Mesendoderm (in vitro differentiated cells): ENCODE measurements around the gene PTK6.

ENCODE experiments used
- DNase-seq: peaks from one replicate; pipeline ENCODE4 v3.0.0; 2013
- H2AK5ac ChIP-seq: 2 replicates; pipeline ENCODE4 v1.6.1; 2013; ENCODE audit warnings: low read length, inconsistent platforms
- H2BK120ac ChIP-seq: 2 replicates; pipeline ENCODE4 v1.6.1; 2013; ENCODE audit warnings: low read depth, mild to moderate bottlenecking, low read length, moderate library complexity, mixed read lengths
- H2BK15ac ChIP-seq: replicated peaks from 2 replicates; pipeline ENCODE4 v1.6.1; 2013; ENCODE audit warnings: low read depth, mild to moderate bottlenecking, moderate library complexity
- H2BK5ac ChIP-seq: 2 replicates; pipeline ENCODE4 v1.6.1; 2013; ENCODE audit warnings: low read length, inconsistent platforms
- H3K18ac ChIP-seq: 2 replicates; pipeline ENCODE4 v1.6.1; 2013; ENCODE audit warnings: mild to moderate bottlenecking, low read length, mixed read lengths
- H3K23ac ChIP-seq: one replicate; pipeline ENCODE4 v1.6.1; 2013; ENCODE audit warnings: low read length
- H3K27ac ChIP-seq: 2 replicates; pipeline ENCODE4 v1.5.1; 2013; ENCODE audit warnings: low read depth, mild to moderate bottlenecking, inconsistent platforms, low read length, moderate library complexity
- H3K27me3 ChIP-seq: 2 replicates; pipeline ENCODE4 v1.6.1; 2013; ENCODE audit warnings: low read length, control low read depth, mild to moderate bottlenecking, inconsistent platforms; ENCODE audit not compliant: insufficient read depth, poor library complexity
- H3K36me3 ChIP-seq: 2 replicates; pipeline ENCODE4 v1.6.1; 2013; ENCODE audit warnings: low read length, inconsistent platforms; ENCODE audit not compliant: control insufficient read depth, insufficient read depth
- H3K4ac ChIP-seq: one replicate; pipeline ENCODE4 v1.6.1; 2013; ENCODE audit warnings: low read depth, mild to moderate bottlenecking, low read length, moderate library complexity
- H3K4me1 ChIP-seq: 2 replicates; pipeline ENCODE4 v1.6.1; 2013; ENCODE audit warnings: low read depth, low read length, inconsistent platforms; ENCODE audit not compliant: control insufficient read depth
- H3K4me2 ChIP-seq: 2 replicates; pipeline ENCODE4 v1.6.1; 2013; ENCODE audit warnings: low read length
- H3K4me3 ChIP-seq: 2 replicates; pipeline ENCODE4 v1.5.1; 2013; ENCODE audit warnings: mild to moderate bottlenecking, low read length
- H3K56ac ChIP-seq: one replicate; pipeline ENCODE4 v1.6.1; 2013; ENCODE audit warnings: low read length
- H3K79me1 ChIP-seq: 2 replicates; pipeline ENCODE4 v1.6.1; 2013; ENCODE audit warnings: low read length, inconsistent platforms
- H3K79me2 ChIP-seq: 2 replicates; pipeline ENCODE4 v1.6.1; 2013; ENCODE audit warnings: mild to moderate bottlenecking, low read length; ENCODE audit not compliant: control insufficient read depth, insufficient read depth
- H3K9ac ChIP-seq: 2 replicates; pipeline ENCODE4 v1.6.1; 2013; ENCODE audit warnings: low read length, inconsistent platforms
- H4K5ac ChIP-seq: one replicate; pipeline ENCODE4 v1.6.1; 2013; ENCODE audit warnings: low read length
- H4K8ac ChIP-seq: one replicate; pipeline ENCODE4 v1.6.1; 2013; ENCODE audit warnings: low read depth, mild to moderate bottlenecking, control low read depth, low read length, moderate library complexity
- WGBS: extraction: QIAGEN DNeasy Blood & Tissue Kit; methylation state at CpG from one replicate; pipeline ENCODE4 v1.1.7; 2013; ENCODE audit warnings: low lambda C conversion rate, missing lambda C conversion rate; ENCODE audit not compliant: insufficient coverage; ENCODE audit errors: extremely low coverage; 5-methylcytosine and 5-hydroxymethylcytosine counted together

The PTK6 gene

GRCh38 chr20:63545814-63546213 lies 8.6 kb upstream of the PTK6 start:
- H3K18ac ChIP-seq, result no peak overlapping the region
- no peaks in the 10 kb centered on the region for H3K79me1 ChIP-seq
- H3K4me3 ChIP-seq, result no peak overlapping the region
- H3K56ac ChIP-seq, result no peak overlapping the region
- no peak overlapping the region for H3K9ac ChIP-seq
- H3K4ac ChIP-seq, result no peak overlapping the region
- H4K5ac ChIP-seq, result no peak overlapping the region
- H3K27me3 ChIP-seq, result no peaks in the 10 kb centered on the region
- H3K4me1 ChIP-seq, result no peaks in the 10 kb centered on the region
- H3K27ac ChIP-seq, result no peak overlapping the region
- no peaks in the 10 kb centered on the region for H3K79me2 ChIP-seq
- no peak overlapping the region for H2AK5ac ChIP-seq
- no peak overlapping the region for H2BK15ac ChIP-seq
- WGBS, result no CpG with 5 or more reads among the region's 6 CpGs
- H4K8ac ChIP-seq, result no peak overlapping the region
- H2BK120ac ChIP-seq, result no peak overlapping the region
- H3K4me2 ChIP-seq, result no peak overlapping the region
- no peak for DNase-seq
- no peak overlapping the region for H3K23ac ChIP-seq
- H3K36me3 ChIP-seq, result no peaks in the 10 kb centered on the region
- no peak overlapping the region for H2BK5ac ChIP-seq

GRCh38 chr20:63544958-63545516 lies 7.9 kb upstream of the PTK6 start:
- no peak overlapping the region for H3K18ac ChIP-seq
- no peak overlapping the region for H3K23ac ChIP-seq
- no peak overlapping the region for H3K4ac ChIP-seq
- no peak for DNase-seq
- H3K56ac ChIP-seq, result no peak overlapping the region
- H3K36me3 ChIP-seq, result no peaks in the 10 kb centered on the region
- no peak overlapping the region for H4K5ac ChIP-seq
- no peaks in the 10 kb centered on the region for H3K79me1 ChIP-seq
- no peak overlapping the region for H3K4me3 ChIP-seq
- no peak overlapping the region for H2AK5ac ChIP-seq
- no peak overlapping the region for H3K9ac ChIP-seq
- H3K27ac ChIP-seq, result no peak overlapping the region
- H3K4me1 ChIP-seq, result no peaks in the 10 kb centered on the region
- H2BK15ac ChIP-seq, result no peak overlapping the region
- no peak overlapping the region for H4K8ac ChIP-seq
- H2BK120ac ChIP-seq, result no peak overlapping the region
- H3K79me2 ChIP-seq, result no peaks in the 10 kb centered on the region
- H3K27me3 ChIP-seq, result no peaks in the 10 kb centered on the region
- H3K4me2 ChIP-seq, result no peak overlapping the region
- H2BK5ac ChIP-seq, result no peak overlapping the region
- WGBS, result no CpG with 5 or more reads among the region's 19 CpGs

- Histone ChIP-seq H3K18ac (no peak overlapping the region), H3K4me3 (no peak overlapping the region), H2BK5ac (no peak overlapping the region), H3K4me2 (no peak overlapping the region), H3K23ac (no peak overlapping the region), H3K4me1 (no peaks in the 10 kb centered on the region), H3K79me1 (no peaks in the 10 kb centered on the region), H2BK15ac (no peak overlapping the region), H4K8ac (no peak overlapping the region), H2BK120ac (no peak overlapping the region), H3K56ac (no peak overlapping the region), H4K5ac (no peak overlapping the region), H3K79me2 (no peaks in the 10 kb centered on the region), H3K27ac (no peak overlapping the region), H3K27me3 (no peaks in the 10 kb centered on the region), H3K4ac (no peak overlapping the region), H3K9ac (no peak overlapping the region), H3K36me3 (no peaks in the 10 kb centered on the region), H2AK5ac (no peak overlapping the region)
- no CpG with 5 or more reads among the region's 27 CpGs for WGBS
- no peak for DNase-seq
Observed at GRCh38 chr20:63544241-63544957, 7.2 kb upstream of the PTK6 start.

GRCh38 chr20:63543733-63544132 lies 6.6 kb upstream of the PTK6 start:
- no peaks in the 10 kb centered on the region for H3K27me3 ChIP-seq
- H3K18ac ChIP-seq, result no peak overlapping the region
- no peak overlapping the region for H3K4ac ChIP-seq
- H3K4me2 ChIP-seq, result no peak overlapping the region
- DNase-seq, result no peak
- H3K79me1 ChIP-seq, result no peaks in the 10 kb centered on the region
- no peak overlapping the region for H4K8ac ChIP-seq
- no peak overlapping the region for H3K27ac ChIP-seq
- H3K36me3 ChIP-seq, result no peaks in the 10 kb centered on the region
- H3K9ac ChIP-seq, result no peak overlapping the region
- H2BK5ac ChIP-seq, result no peak overlapping the region
- no peaks in the 10 kb centered on the region for H3K79me2 ChIP-seq
- no peak overlapping the region for H2BK120ac ChIP-seq
- H3K4me3 ChIP-seq, result no peak overlapping the region
- H4K5ac ChIP-seq, result no peak overlapping the region
- no peak overlapping the region for H3K56ac ChIP-seq
- H3K23ac ChIP-seq, result no peak overlapping the region
- H2BK15ac ChIP-seq, result no peak overlapping the region
- H2AK5ac ChIP-seq, result no peak overlapping the region
- H3K4me1 ChIP-seq, result no peaks in the 10 kb centered on the region
- WGBS, result 100% methylated on average over 3 of the region's 6 CpGs

GRCh38 chr20:63543131-63543530 lies 6.0 kb upstream of the PTK6 start:
- no peaks in the 10 kb centered on the region for H3K36me3 ChIP-seq
- H2BK5ac ChIP-seq, result no peak overlapping the region
- no peak overlapping the region for H4K5ac ChIP-seq
- WGBS, result no CpG with 5 or more reads among the region's 10 CpGs
- H4K8ac ChIP-seq, result no peak overlapping the region
- H3K4ac ChIP-seq, result no peak overlapping the region
- no peaks in the 10 kb centered on the region for H3K27me3 ChIP-seq
- no peak overlapping the region for H2AK5ac ChIP-seq
- no peak for DNase-seq
- no peak overlapping the region for H3K23ac ChIP-seq
- H3K4me3 ChIP-seq, result no peak overlapping the region
- H3K9ac ChIP-seq, result no peak overlapping the region
- H3K4me2 ChIP-seq, result no peak overlapping the region
- no peaks in the 10 kb centered on the region for H3K79me1 ChIP-seq
- H3K56ac ChIP-seq, result no peak overlapping the region
- no peak overlapping the region for H2BK120ac ChIP-seq
- no peak overlapping the region for H3K18ac ChIP-seq
- no peak overlapping the region for H2BK15ac ChIP-seq
- no peaks in the 10 kb centered on the region for H3K79me2 ChIP-seq
- no peak overlapping the region for H3K27ac ChIP-seq
- H3K4me1 ChIP-seq, result no peaks in the 10 kb centered on the region

GRCh38 chr20:63542696-63543095 lies 5.5 kb upstream of the PTK6 start:
- no peak for DNase-seq
- Histone ChIP-seq H3K79me1 (no peaks in the 10 kb centered on the region), H3K4me1 (no peaks in the 10 kb centered on the region), H3K27ac (no peak overlapping the region), H2BK5ac (no peak overlapping the region), H3K56ac (no peak overlapping the region), H3K18ac (no peak overlapping the region), H3K23ac (no peak overlapping the region), H3K4ac (no peak overlapping the region), H2BK15ac (no peak overlapping the region), H4K8ac (no peak overlapping the region), H3K9ac (no peak overlapping the region), H2AK5ac (no peak overlapping the region), H3K36me3 (no peaks in the 10 kb centered on the region), H3K4me2 (no peak overlapping the region), H3K79me2 (no peaks in the 10 kb centered on the region), H3K4me3 (no peak overlapping the region), H3K27me3 (no peaks in the 10 kb centered on the region), H4K5ac (no peak overlapping the region), H2BK120ac (no peak overlapping the region)
- no CpG with 5 or more reads among the region's 10 CpGs for WGBS
